K562 treated with DMSO at 1 percent for 48 hours (cell line): ENCODE measurements around the gene FNBP1L. TPM values are rescaled to one million over a fixed set of nuclear protein-coding genes. Genes with fewer than 3 reads are reported as not detected.

ENCODE experiments used
- total RNA-seq: library from RNA; unstranded; fragments of 300-600 nt; gene quantifications from 2 replicates; pipeline ENCODE4 v1.2.3, GENCODE V29; 2022; ENCODE audit warnings: low replicate concordance; ENCODE audit errors: extremely low read depth

The FNBP1L gene
- total RNA-seq, result not detected in 2 replicates

DNA sequence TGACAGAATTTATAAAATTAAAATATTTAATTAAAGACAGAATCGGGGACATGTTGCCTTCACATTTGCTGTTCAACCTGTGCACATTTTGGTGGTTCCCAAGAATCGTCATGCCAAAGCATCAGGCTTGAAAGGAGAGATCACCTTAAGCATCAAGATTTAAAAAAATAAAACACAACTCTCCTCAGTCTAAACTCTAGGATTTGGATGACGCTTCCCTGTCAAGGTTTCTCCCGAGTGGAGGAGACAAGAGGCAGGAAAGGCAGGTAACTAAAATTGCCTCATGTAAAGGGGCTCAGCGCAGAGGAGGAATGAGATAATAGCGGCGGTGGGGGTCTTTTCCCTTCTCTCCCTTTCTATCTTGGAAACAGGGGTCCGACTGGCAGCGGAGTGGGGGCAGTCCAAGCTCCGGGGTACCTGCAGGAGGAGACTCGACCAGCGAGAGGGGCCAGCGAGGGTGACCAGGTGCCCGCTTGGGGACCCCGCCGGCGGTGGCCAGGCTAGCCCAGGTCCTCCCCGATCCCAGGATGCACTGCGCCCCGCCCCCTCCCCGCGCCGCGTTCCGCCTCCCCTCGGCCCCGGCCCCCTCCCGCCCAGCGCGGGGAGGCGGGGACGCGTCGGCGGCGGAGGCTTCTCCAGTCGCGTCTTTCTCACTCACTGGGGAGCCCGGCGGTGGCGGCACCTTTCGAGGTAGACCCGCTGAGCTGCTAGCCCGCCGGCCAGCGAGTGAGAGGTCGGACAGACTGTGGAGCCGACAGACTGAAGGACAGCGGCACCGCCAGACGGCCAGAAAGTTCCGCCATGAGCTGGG is at the start of gene FNBP1L:
Gene FNBP1L, plus strand, starts transcription at position 638 of the 811 bp plus-strand sequence. Its CDS starts 164 bp downstream, at position 802.

Other genes with a start within 250 kb of the FNBP1L start
- not detected in 2 replicates for gene DR1, start 102.2 kb upstream of the FNBP1L start, total RNA-seq
- not detected in 2 replicates for gene BCAR3, start 233.7 kb downstream of the FNBP1L start, total RNA-seq